H9 (cell line): ENCODE data around the gene PLLP. TPM values are rescaled to one million over a fixed set of nuclear protein-coding genes. Genes with fewer than 3 reads are reported as not detected.

ENCODE experiments used
- DNase-seq: peaks from one replicate; pipeline ENCODE4 v3.0.0-alpha.2; 2017
- H2AFZ ChIP-seq: one replicate; pipeline ENCODE4 v1.6.1; 2013; ENCODE audit warnings: mild to moderate bottlenecking, low read length, control low read depth, moderate library complexity
- H2AK5ac ChIP-seq: 2 replicates; pipeline ENCODE4 v1.6.1; 2013; ENCODE audit warnings: low read length, control low read depth, mixed read lengths; ENCODE audit not compliant: insufficient read length
- H2BK120ac ChIP-seq: one replicate; pipeline ENCODE4 v1.6.1; 2013; ENCODE audit warnings: low read depth, mild to moderate bottlenecking, low read length, control low read depth, inconsistent platforms; ENCODE audit not compliant: poor library complexity, severe bottlenecking
- H2BK12ac ChIP-seq: 2 replicates; pipeline ENCODE4 v1.6.1; 2013; ENCODE audit warnings: low read length, control low read depth, mixed read lengths, low read depth; ENCODE audit not compliant: insufficient read length
- H2BK15ac ChIP-seq: 2 replicates; pipeline ENCODE4 v1.6.1; 2013; ENCODE audit warnings: low read depth, low read length, control low read depth
- H2BK20ac ChIP-seq: one replicate; pipeline ENCODE4 v1.6.1; 2013; ENCODE audit warnings: low read depth, mild to moderate bottlenecking, low read length, control low read depth, inconsistent platforms; ENCODE audit not compliant: poor library complexity, severe bottlenecking
- H2BK5ac ChIP-seq: 2 replicates; pipeline ENCODE4 v1.6.1; 2013; ENCODE audit warnings: low read length, control low read depth, mixed read lengths; ENCODE audit not compliant: insufficient read length
- H3K14ac ChIP-seq: 2 replicates; pipeline ENCODE4 v1.6.1; 2013; ENCODE audit warnings: low read length, control low read depth; ENCODE audit not compliant: insufficient read depth
- H3K18ac ChIP-seq: 2 replicates; pipeline ENCODE4 v1.6.1; 2013; ENCODE audit warnings: low read depth, mild to moderate bottlenecking, mixed read lengths, low read length, control low read depth; ENCODE audit not compliant: insufficient read length
- H3K23ac ChIP-seq: 2 replicates; pipeline ENCODE4 v1.6.1; 2013; ENCODE audit warnings: low read length, control low read depth, mixed read lengths, low read depth; ENCODE audit not compliant: insufficient read length
- H3K23me2 ChIP-seq: 2 replicates; pipeline ENCODE4 v1.6.1; 2013; ENCODE audit warnings: low read depth, mild to moderate bottlenecking, mixed read lengths, low read length, control low read depth; ENCODE audit not compliant: insufficient read length, poor library complexity, severe bottlenecking
- H3K27ac ChIP-seq: 2 replicates; pipeline ENCODE4 v1.5.1; 2013; ENCODE audit warnings: low read length, control low read depth, mixed read lengths, low read depth; ENCODE audit not compliant: insufficient read length
- H3K27me3 ChIP-seq: 2 replicates; pipeline ENCODE4 v1.6.1; 2013; ENCODE audit warnings: low read length, control low read depth, inconsistent platforms; ENCODE audit not compliant: insufficient read depth
- H3K4ac ChIP-seq: 2 replicates; pipeline ENCODE4 v1.6.1; 2013; ENCODE audit warnings: low read depth, mild to moderate bottlenecking, control low read depth, inconsistent platforms, low read length, moderate library complexity
- H3K4me1 ChIP-seq: 2 replicates; pipeline ENCODE4 v1.6.1; 2013; ENCODE audit warnings: low read length, control low read depth, inconsistent platforms; ENCODE audit not compliant: insufficient read depth
- H3K4me2 ChIP-seq: 2 replicates; pipeline ENCODE4 v1.6.1; 2013; ENCODE audit warnings: low read length, control low read depth, mixed read lengths; ENCODE audit not compliant: insufficient read length, insufficient read depth
- H3K56ac ChIP-seq: 2 replicates; pipeline ENCODE4 v1.6.1; 2013; ENCODE audit warnings: low read depth, mild to moderate bottlenecking, mixed read lengths, low read length, control low read depth; ENCODE audit not compliant: insufficient read length
- H3K79me1 ChIP-seq: 2 replicates; pipeline ENCODE4 v1.6.1; 2013; ENCODE audit warnings: low read depth, mild to moderate bottlenecking, moderate library complexity, low read length, control low read depth, inconsistent platforms; ENCODE audit not compliant: insufficient read depth, poor library complexity, severe bottlenecking
- H3K79me2 ChIP-seq: 2 replicates; pipeline ENCODE4 v1.6.1; 2013; ENCODE audit warnings: low read length, control low read depth, inconsistent platforms; ENCODE audit not compliant: insufficient read depth
- H3K9ac ChIP-seq: 2 replicates; pipeline ENCODE4 v1.6.1; 2013; ENCODE audit warnings: low read length, control low read depth, mixed read lengths; ENCODE audit not compliant: insufficient read length; ENCODE audit errors: extremely low read depth
- H3K9me3 ChIP-seq: one replicate; pipeline ENCODE4 v1.6.1; 2013; ENCODE audit warnings: low read depth, low read length, inconsistent platforms; ENCODE audit not compliant: control insufficient read depth
- H3T11ph ChIP-seq: one replicate; pipeline ENCODE4 v1.6.1; 2013; ENCODE audit warnings: mild to moderate bottlenecking, low read length, control low read depth, inconsistent platforms
- H4K20me1 ChIP-seq: one replicate; pipeline ENCODE4 v1.6.1; 2013; ENCODE audit not compliant: control insufficient read depth, insufficient read length, insufficient read depth
- H4K5ac ChIP-seq: 2 replicates; pipeline ENCODE4 v1.6.1; 2013; ENCODE audit warnings: low read depth, mild to moderate bottlenecking, mixed read lengths, low read length, control low read depth; ENCODE audit not compliant: insufficient read length
- H4K8ac ChIP-seq: replicated peaks from 2 replicates; pipeline ENCODE4 v1.6.1; 2013; ENCODE audit warnings: low read length, control low read depth, mixed read lengths, low read depth; ENCODE audit not compliant: insufficient read length
- H4K91ac ChIP-seq: 2 replicates; pipeline ENCODE4 v1.6.1; 2013; ENCODE audit warnings: low read depth, mild to moderate bottlenecking, moderate library complexity, mixed read lengths, low read length, control low read depth; ENCODE audit not compliant: insufficient read length
- H3K27ac Mint-ChIP-seq, 3 experiments: 2 replicates in 2 of 3; 3 replicates in 1 of 3; pipeline ENCODE4 v1.8.0; 2020 to 2021; ENCODE audit warnings: mixed read lengths in 3 of 3, mild to moderate bottlenecking in 1 of 3, moderate library complexity in 1 of 3
- H3K27me3 Mint-ChIP-seq: 2 replicates; pipeline ENCODE4 v1.8.0; 2021; ENCODE audit warnings: low read depth, mild to moderate bottlenecking, moderate library complexity, mixed read lengths
- H3K36me3 Mint-ChIP-seq, 3 experiments: 2 replicates in 2 of 3; 3 replicates in 1 of 3; pipeline ENCODE4 v1.8.0; 2020 to 2021; ENCODE audit warnings: low read depth in 3 of 3, mixed read lengths in 3 of 3; ENCODE audit not compliant: insufficient read depth in 1 of 3
- H3K4me1 Mint-ChIP-seq, 2 experiments: 2 replicates each; pipeline ENCODE4 v1.8.0; 2020; ENCODE audit warnings: mixed read lengths in 2 of 2
- H3K4me3 Mint-ChIP-seq, 2 experiments: 2 replicates in 1 of 2; 3 replicates in 1 of 2; pipeline ENCODE4 v1.8.0; 2020 to 2021; ENCODE audit warnings: mild to moderate bottlenecking in 2 of 2, mixed read lengths in 2 of 2, moderate library complexity in 1 of 2
- H3K9me3 Mint-ChIP-seq, 2 experiments: 2 replicates in 1 of 2; 3 replicates in 1 of 2; pipeline ENCODE4 v1.8.0; 2020; ENCODE audit warnings: mild to moderate bottlenecking in 2 of 2, mixed read lengths in 2 of 2, moderate library complexity in 1 of 2
- WGBS: extraction: QIAGEN DNeasy Blood & Tissue Kit; methylation state at CpG from one replicate; pipeline ENCODE4 v1.1.7; 2013; ENCODE audit warnings: missing lambda C conversion rate, low lambda C conversion rate, mixed read lengths; ENCODE audit not compliant: insufficient read length; ENCODE audit errors: extremely low coverage; 5-methylcytosine and 5-hydroxymethylcytosine counted together
- total RNA-seq: library from RNA; stranded (reverse); gene quantifications from 2 replicates; pipeline ENCODE4 v1.2.1, GENCODE V29; 2021
- TF ChIP-seq, protein P1 (sequence below): fragments of 200-600 bp; sonication (generic); conservative IDR thresholded peaks from 3 replicates; pipeline ENCODE4 v1.8.0; 2021; ENCODE audit warnings: antibody characterized with exemption, mild to moderate bottlenecking

PLLP gene
- total RNA-seq, 1 experiment from 2014 or later = 1.8 TPM

GRCh38 chr16:57216968-57217367 is 67.5 kb downstream of the PLLP start:
- no peak overlapping the region for H2BK20ac ChIP-seq
- no peaks in the 10 kb centered on the region for H3K9me3 ChIP-seq
- H4K5ac ChIP-seq = no peak overlapping the region
- H2BK5ac ChIP-seq = no peak overlapping the region
- H3K4me1 Mint-ChIP-seq = no peaks in the 10 kb centered on the region
- no peak overlapping the region for H2AFZ ChIP-seq
- H4K20me1 ChIP-seq = no peaks in the 10 kb centered on the region
- no peak overlapping the region for H3K14ac ChIP-seq
- H3K27me3 Mint-ChIP-seq = no peaks in the 10 kb centered on the region
- no peak overlapping the region for H2BK120ac ChIP-seq
- H3K27ac ChIP-seq = no peak overlapping the region
- H3K23ac ChIP-seq = no peak overlapping the region
- no peaks in the 10 kb centered on the region for H3K79me2 ChIP-seq
- H3K27ac Mint-ChIP-seq = no peak overlapping the region
- no peaks in the 10 kb centered on the region for H3K23me2 ChIP-seq
- no CpG with 5 or more reads among the region's 2 CpGs for WGBS
- H2BK12ac ChIP-seq = no peak overlapping the region
- H3K9me3 Mint-ChIP-seq = no peaks in the 10 kb centered on the region
- no peak overlapping the region for H2AK5ac ChIP-seq
- no peak overlapping the region for H3K18ac ChIP-seq
- H3K9ac ChIP-seq = no peak overlapping the region
- no peak overlapping the region for H3T11ph ChIP-seq
- no peaks in the 10 kb centered on the region for H3K79me1 ChIP-seq
- no peaks in the 10 kb centered on the region for H3K4me1 ChIP-seq
- H4K8ac ChIP-seq = no peak overlapping the region
- TF ChIP-seq, protein P1, sequence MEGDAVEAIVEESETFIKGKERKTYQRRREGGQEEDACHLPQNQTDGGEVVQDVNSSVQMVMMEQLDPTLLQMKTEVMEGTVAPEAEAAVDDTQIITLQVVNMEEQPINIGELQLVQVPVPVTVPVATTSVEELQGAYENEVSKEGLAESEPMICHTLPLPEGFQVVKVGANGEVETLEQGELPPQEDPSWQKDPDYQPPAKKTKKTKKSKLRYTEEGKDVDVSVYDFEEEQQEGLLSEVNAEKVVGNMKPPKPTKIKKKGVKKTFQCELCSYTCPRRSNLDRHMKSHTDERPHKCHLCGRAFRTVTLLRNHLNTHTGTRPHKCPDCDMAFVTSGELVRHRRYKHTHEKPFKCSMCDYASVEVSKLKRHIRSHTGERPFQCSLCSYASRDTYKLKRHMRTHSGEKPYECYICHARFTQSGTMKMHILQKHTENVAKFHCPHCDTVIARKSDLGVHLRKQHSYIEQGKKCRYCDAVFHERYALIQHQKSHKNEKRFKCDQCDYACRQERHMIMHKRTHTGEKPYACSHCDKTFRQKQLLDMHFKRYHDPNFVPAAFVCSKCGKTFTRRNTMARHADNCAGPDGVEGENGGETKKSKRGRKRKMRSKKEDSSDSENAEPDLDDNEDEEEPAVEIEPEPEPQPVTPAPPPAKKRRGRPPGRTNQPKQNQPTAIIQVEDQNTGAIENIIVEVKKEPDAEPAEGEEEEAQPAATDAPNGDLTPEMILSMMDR = no peak
- H3K27me3 ChIP-seq = no peaks in the 10 kb centered on the region; the same call in 1 of the 2 replicates
- H3K4me2 ChIP-seq = no peak overlapping the region
- no peak for DNase-seq
- peaks cover 36 to 82% (median 70%) of the 10 kb centered on the region in 3 experiments for H3K36me3 Mint-ChIP-seq
- no peak overlapping the region for H3K4me3 Mint-ChIP-seq
- no peak overlapping the region for H3K4ac ChIP-seq
- H4K91ac ChIP-seq = no peak overlapping the region
- no peak overlapping the region for H2BK15ac ChIP-seq
- no peak overlapping the region for H3K56ac ChIP-seq
